Stimulated activated CD4-positive, alpha-beta T cell treated with anti-CD3 and anti-CD28 coated beads, Interleukin-4, amount 100 ng/mL, for 1 hour (primary cell): ENCODE measurements around the gene CLIP2.
"Not testable (repeated sequence)": the region's sequence is repeated elsewhere in the genome, so short reads cannot be mapped to it uniquely, and the experiment has no call there.

Source experiments
- DNase-seq: peaks from one replicate; pipeline ENCODE4 v3.0.0-alpha.2; 2020

Gene CLIP2

GRCh38 chr7:74300926-74301325, 11.7 kb downstream of the CLIP2 start:
- DNase-seq = no peak

- no peak for DNase-seq
Measured at GRCh38 chr7:74302745-74303221, 13.6 kb downstream of the CLIP2 start.

- no peak for DNase-seq
Measured at GRCh38 chr7:74304550-74304949, 15.3 kb downstream of the CLIP2 start.

- no peak for DNase-seq
Measured at GRCh38 chr7:74306004-74306729, 17.0 kb downstream of the CLIP2 start.

- DNase-seq = no peak
Measured at GRCh38 chr7:74306730-74307469, 17.7 kb downstream of the CLIP2 start.

GRCh38 chr7:74307738-74308505, 18.7 kb downstream of the CLIP2 start:
- no peak for DNase-seq

- DNase-seq = no peak
Measured at GRCh38 chr7:74309181-74309580, 20.0 kb downstream of the CLIP2 start.

GRCh38 chr7:74311305-74311744, 22.1 kb downstream of the CLIP2 start:
- DNase-seq = no peak

- no peak for DNase-seq
Measured at GRCh38 chr7:74312418-74313028, 23.3 kb downstream of the CLIP2 start.

GRCh38 chr7:74315891-74316290, 26.7 kb downstream of the CLIP2 start:
- DNase-seq = not testable (repeated sequence)

- no peak for DNase-seq
Measured at GRCh38 chr7:74317146-74317782, 28.1 kb downstream of the CLIP2 start.

- DNase-seq = no peak
Measured at GRCh38 chr7:74318043-74318442, 28.8 kb downstream of the CLIP2 start.

GRCh38 chr7:74320645-74321221, 31.5 kb downstream of the CLIP2 start:
- DNase-seq = no peak

GRCh38 chr7:74322892-74323291, 33.7 kb downstream of the CLIP2 start:
- not testable (repeated sequence) for DNase-seq

GRCh38 chr7:74324531-74325209, 35.5 kb downstream of the CLIP2 start:
- no peak for DNase-seq

- DNase-seq = no peak
Measured at GRCh38 chr7:74325210-74325565, 36.0 kb downstream of the CLIP2 start.

- DNase-seq = no peak
Measured at GRCh38 chr7:74329225-74329624, 40.0 kb downstream of the CLIP2 start.

- no peak for DNase-seq
Measured at GRCh38 chr7:74332373-74333176, 43.4 kb downstream of the CLIP2 start.

- no peak for DNase-seq
Measured at GRCh38 chr7:74334030-74334429, 44.8 kb downstream of the CLIP2 start.

GRCh38 chr7:74337926-74338325, 48.7 kb downstream of the CLIP2 start:
- DNase-seq = no peak
